H9 (cell line): ENCODE measurements around the gene GTF2A1L. TPM values are rescaled to one million over a fixed set of nuclear protein-coding genes. Genes with fewer than 3 reads are reported as not detected.

Experiments
- DNase-seq: peaks from one replicate; pipeline ENCODE4 v3.0.0-alpha.2; 2017
- H2AFZ ChIP-seq: one replicate; pipeline ENCODE4 v1.6.1; 2013; ENCODE audit warnings: mild to moderate bottlenecking, low read length, control low read depth, moderate library complexity
- H2AK5ac ChIP-seq: 2 replicates; pipeline ENCODE4 v1.6.1; 2013; ENCODE audit warnings: low read length, control low read depth, mixed read lengths; ENCODE audit not compliant: insufficient read length
- H2BK120ac ChIP-seq: one replicate; pipeline ENCODE4 v1.6.1; 2013; ENCODE audit warnings: low read depth, mild to moderate bottlenecking, low read length, control low read depth, inconsistent platforms; ENCODE audit not compliant: poor library complexity, severe bottlenecking
- H2BK12ac ChIP-seq: 2 replicates; pipeline ENCODE4 v1.6.1; 2013; ENCODE audit warnings: low read length, control low read depth, mixed read lengths, low read depth; ENCODE audit not compliant: insufficient read length
- H2BK15ac ChIP-seq: 2 replicates; pipeline ENCODE4 v1.6.1; 2013; ENCODE audit warnings: low read depth, low read length, control low read depth
- H2BK20ac ChIP-seq: one replicate; pipeline ENCODE4 v1.6.1; 2013; ENCODE audit warnings: low read depth, mild to moderate bottlenecking, low read length, control low read depth, inconsistent platforms; ENCODE audit not compliant: poor library complexity, severe bottlenecking
- H2BK5ac ChIP-seq: 2 replicates; pipeline ENCODE4 v1.6.1; 2013; ENCODE audit warnings: low read length, control low read depth, mixed read lengths; ENCODE audit not compliant: insufficient read length
- H3K14ac ChIP-seq: 2 replicates; pipeline ENCODE4 v1.6.1; 2013; ENCODE audit warnings: low read length, control low read depth; ENCODE audit not compliant: insufficient read depth
- H3K18ac ChIP-seq: 2 replicates; pipeline ENCODE4 v1.6.1; 2013; ENCODE audit warnings: low read depth, mild to moderate bottlenecking, mixed read lengths, low read length, control low read depth; ENCODE audit not compliant: insufficient read length
- H3K23ac ChIP-seq: 2 replicates; pipeline ENCODE4 v1.6.1; 2013; ENCODE audit warnings: low read length, control low read depth, mixed read lengths, low read depth; ENCODE audit not compliant: insufficient read length
- H3K23me2 ChIP-seq: 2 replicates; pipeline ENCODE4 v1.6.1; 2013; ENCODE audit warnings: low read depth, mild to moderate bottlenecking, mixed read lengths, low read length, control low read depth; ENCODE audit not compliant: insufficient read length, poor library complexity, severe bottlenecking
- H3K27ac ChIP-seq: 2 replicates; pipeline ENCODE4 v1.5.1; 2013; ENCODE audit warnings: low read length, control low read depth, mixed read lengths, low read depth; ENCODE audit not compliant: insufficient read length
- H3K27me3 ChIP-seq: 2 replicates; pipeline ENCODE4 v1.6.1; 2013; ENCODE audit warnings: low read length, control low read depth, inconsistent platforms; ENCODE audit not compliant: insufficient read depth
- H3K4ac ChIP-seq: 2 replicates; pipeline ENCODE4 v1.6.1; 2013; ENCODE audit warnings: low read depth, mild to moderate bottlenecking, control low read depth, inconsistent platforms, low read length, moderate library complexity
- H3K4me1 ChIP-seq: 2 replicates; pipeline ENCODE4 v1.6.1; 2013; ENCODE audit warnings: low read length, control low read depth, inconsistent platforms; ENCODE audit not compliant: insufficient read depth
- H3K4me2 ChIP-seq: 2 replicates; pipeline ENCODE4 v1.6.1; 2013; ENCODE audit warnings: low read length, control low read depth, mixed read lengths; ENCODE audit not compliant: insufficient read length, insufficient read depth
- H3K56ac ChIP-seq: 2 replicates; pipeline ENCODE4 v1.6.1; 2013; ENCODE audit warnings: low read depth, mild to moderate bottlenecking, mixed read lengths, low read length, control low read depth; ENCODE audit not compliant: insufficient read length
- H3K79me1 ChIP-seq: 2 replicates; pipeline ENCODE4 v1.6.1; 2013; ENCODE audit warnings: low read depth, mild to moderate bottlenecking, moderate library complexity, low read length, control low read depth, inconsistent platforms; ENCODE audit not compliant: insufficient read depth, poor library complexity, severe bottlenecking
- H3K79me2 ChIP-seq: 2 replicates; pipeline ENCODE4 v1.6.1; 2013; ENCODE audit warnings: low read length, control low read depth, inconsistent platforms; ENCODE audit not compliant: insufficient read depth
- H3K9ac ChIP-seq: 2 replicates; pipeline ENCODE4 v1.6.1; 2013; ENCODE audit warnings: low read length, control low read depth, mixed read lengths; ENCODE audit not compliant: insufficient read length; ENCODE audit errors: extremely low read depth
- H3K9me3 ChIP-seq: one replicate; pipeline ENCODE4 v1.6.1; 2013; ENCODE audit warnings: low read depth, low read length, inconsistent platforms; ENCODE audit not compliant: control insufficient read depth
- H3T11ph ChIP-seq: one replicate; pipeline ENCODE4 v1.6.1; 2013; ENCODE audit warnings: mild to moderate bottlenecking, low read length, control low read depth, inconsistent platforms
- H4K20me1 ChIP-seq: one replicate; pipeline ENCODE4 v1.6.1; 2013; ENCODE audit not compliant: control insufficient read depth, insufficient read length, insufficient read depth
- H4K5ac ChIP-seq: 2 replicates; pipeline ENCODE4 v1.6.1; 2013; ENCODE audit warnings: low read depth, mild to moderate bottlenecking, mixed read lengths, low read length, control low read depth; ENCODE audit not compliant: insufficient read length
- H4K8ac ChIP-seq: replicated peaks from 2 replicates; pipeline ENCODE4 v1.6.1; 2013; ENCODE audit warnings: low read length, control low read depth, mixed read lengths, low read depth; ENCODE audit not compliant: insufficient read length
- H4K91ac ChIP-seq: 2 replicates; pipeline ENCODE4 v1.6.1; 2013; ENCODE audit warnings: low read depth, mild to moderate bottlenecking, moderate library complexity, mixed read lengths, low read length, control low read depth; ENCODE audit not compliant: insufficient read length
- H3K27ac Mint-ChIP-seq, 3 experiments: 2 replicates in 2 of 3; 3 replicates in 1 of 3; pipeline ENCODE4 v1.8.0; 2020 to 2021; ENCODE audit warnings: mixed read lengths in 3 of 3, mild to moderate bottlenecking in 1 of 3, moderate library complexity in 1 of 3
- H3K27me3 Mint-ChIP-seq: 2 replicates; pipeline ENCODE4 v1.8.0; 2021; ENCODE audit warnings: low read depth, mild to moderate bottlenecking, moderate library complexity, mixed read lengths
- H3K36me3 Mint-ChIP-seq, 3 experiments: 2 replicates in 2 of 3; 3 replicates in 1 of 3; pipeline ENCODE4 v1.8.0; 2020 to 2021; ENCODE audit warnings: low read depth in 3 of 3, mixed read lengths in 3 of 3; ENCODE audit not compliant: insufficient read depth in 1 of 3
- H3K4me1 Mint-ChIP-seq, 2 experiments: 2 replicates each; pipeline ENCODE4 v1.8.0; 2020; ENCODE audit warnings: mixed read lengths in 2 of 2
- H3K4me3 Mint-ChIP-seq, 2 experiments: 2 replicates in 1 of 2; 3 replicates in 1 of 2; pipeline ENCODE4 v1.8.0; 2020 to 2021; ENCODE audit warnings: mild to moderate bottlenecking in 2 of 2, mixed read lengths in 2 of 2, moderate library complexity in 1 of 2
- H3K9me3 Mint-ChIP-seq, 2 experiments: 2 replicates in 1 of 2; 3 replicates in 1 of 2; pipeline ENCODE4 v1.8.0; 2020; ENCODE audit warnings: mild to moderate bottlenecking in 2 of 2, mixed read lengths in 2 of 2, moderate library complexity in 1 of 2
- WGBS: extraction: QIAGEN DNeasy Blood & Tissue Kit; methylation state at CpG from one replicate; pipeline ENCODE4 v1.1.7; 2013; ENCODE audit warnings: missing lambda C conversion rate, low lambda C conversion rate, mixed read lengths; ENCODE audit not compliant: insufficient read length; ENCODE audit errors: extremely low coverage; 5-methylcytosine and 5-hydroxymethylcytosine counted together
- total RNA-seq: library from RNA; stranded (reverse); gene quantifications from 2 replicates; pipeline ENCODE4 v1.2.1, GENCODE V29; 2021
- TF ChIP-seq, protein P1 (sequence below): fragments of 200-600 bp; sonication (generic); conservative IDR thresholded peaks from 3 replicates; pipeline ENCODE4 v1.8.0; 2021; ENCODE audit warnings: antibody characterized with exemption, mild to moderate bottlenecking

The GTF2A1L gene
- total RNA-seq, 1 experiment from 2014 or later: not detected

DNA sequence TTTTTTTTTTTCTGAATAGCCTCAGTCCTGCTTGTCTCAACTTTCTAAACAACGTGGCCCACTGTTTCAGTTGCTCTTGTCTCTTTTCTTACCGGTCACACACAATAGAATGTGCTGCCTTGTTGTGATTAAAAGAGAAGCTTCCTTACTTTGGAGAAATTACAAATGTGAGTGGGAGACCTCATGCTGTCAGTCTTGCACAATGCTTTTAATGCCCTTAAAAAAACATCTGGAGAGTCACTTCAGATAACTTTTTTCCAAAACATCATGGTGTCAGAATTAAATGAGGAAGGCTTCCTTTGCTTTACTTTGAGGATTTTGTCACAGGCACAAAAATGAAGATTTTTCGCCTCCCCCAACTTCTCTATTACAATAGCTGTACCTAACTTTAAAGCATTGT is 100.2 kb downstream of the GTF2A1L start:
- Histone ChIP-seq H3K4me2 (no peak overlapping the region), H3K27me3 (no peaks in the 10 kb centered on the region), H3K27ac (no peak overlapping the region), H3K79me2 (no peaks in the 10 kb centered on the region), H4K5ac (no peak overlapping the region), H2BK12ac (no peak overlapping the region), H3K18ac (no peak overlapping the region), H2AK5ac (no peak overlapping the region), H4K20me1 (no peaks in the 10 kb centered on the region), H3K4ac (no peak overlapping the region), H2BK5ac (no peak overlapping the region), H3K9me3 (no peaks in the 10 kb centered on the region), H2BK120ac (no peak overlapping the region), H4K91ac (no peak overlapping the region), H3K56ac (no peak overlapping the region), H3T11ph (no peak overlapping the region), H2BK15ac (no peak overlapping the region), H3K14ac (no peak overlapping the region), H3K23me2 (no peaks in the 10 kb centered on the region), H3K23ac (no peak overlapping the region), H4K8ac (no peak overlapping the region), H3K79me1 (no peaks in the 10 kb centered on the region), H2BK20ac (no peak overlapping the region), H3K9ac (no peak overlapping the region), H3K4me1 (peaks cover 3% of the 10 kb centered on the region; the same call in 1 of the 2 replicates), H2AFZ (no peak overlapping the region)
- Mint-ChIP-seq H3K27ac (no peak overlapping the region), H3K9me3 (no peaks in the 10 kb centered on the region), H3K4me1 (peaks cover 23 to 26% of the 10 kb centered on the region in 2 experiments), H3K36me3 (no peaks in the 10 kb centered on the region), H3K4me3 (no peak overlapping the region), H3K27me3 (no peaks in the 10 kb centered on the region; the same call in 1 of the 2 replicates)
- TF ChIP-seq, protein P1, sequence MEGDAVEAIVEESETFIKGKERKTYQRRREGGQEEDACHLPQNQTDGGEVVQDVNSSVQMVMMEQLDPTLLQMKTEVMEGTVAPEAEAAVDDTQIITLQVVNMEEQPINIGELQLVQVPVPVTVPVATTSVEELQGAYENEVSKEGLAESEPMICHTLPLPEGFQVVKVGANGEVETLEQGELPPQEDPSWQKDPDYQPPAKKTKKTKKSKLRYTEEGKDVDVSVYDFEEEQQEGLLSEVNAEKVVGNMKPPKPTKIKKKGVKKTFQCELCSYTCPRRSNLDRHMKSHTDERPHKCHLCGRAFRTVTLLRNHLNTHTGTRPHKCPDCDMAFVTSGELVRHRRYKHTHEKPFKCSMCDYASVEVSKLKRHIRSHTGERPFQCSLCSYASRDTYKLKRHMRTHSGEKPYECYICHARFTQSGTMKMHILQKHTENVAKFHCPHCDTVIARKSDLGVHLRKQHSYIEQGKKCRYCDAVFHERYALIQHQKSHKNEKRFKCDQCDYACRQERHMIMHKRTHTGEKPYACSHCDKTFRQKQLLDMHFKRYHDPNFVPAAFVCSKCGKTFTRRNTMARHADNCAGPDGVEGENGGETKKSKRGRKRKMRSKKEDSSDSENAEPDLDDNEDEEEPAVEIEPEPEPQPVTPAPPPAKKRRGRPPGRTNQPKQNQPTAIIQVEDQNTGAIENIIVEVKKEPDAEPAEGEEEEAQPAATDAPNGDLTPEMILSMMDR: no peak
- DNase-seq: no peak
- no CpG with 5 or more reads among the region's 3 CpGs for WGBS
